Keratinocyte (primary cell): Measurements from ENCODE around the gene GCM1. TPM values are rescaled to one million over a fixed set of nuclear protein-coding genes. Genes with fewer than 3 reads are reported as not detected.
A peak's percentile ranks its signal among the peaks of the same experiment; 100 is the strongest.

Experiments
- DNase-seq: peaks from one replicate; pipeline ENCODE4 v3.0.0-alpha.2; 2011; ENCODE audit warnings: low read depth, missing footprints, low spot score
- FAIRE-seq: peaks from 2 replicates; lab custom pipeline; 2011; peaks lifted over from hg19 to GRCh38; lab: Jason Lieb, UNC
- H2AFZ ChIP-seq: 2 replicates; pipeline ENCODE4 v1.6.0; 2012; ENCODE audit warnings: low read length, control low read depth, inconsistent platforms; ENCODE audit not compliant: control insufficient read depth
- H3K27ac ChIP-seq: 2 replicates; pipeline ENCODE4 v1.5.1; 2011; ENCODE audit warnings: low read length; ENCODE audit not compliant: control insufficient read depth, insufficient read depth
- H3K27me3 ChIP-seq: 3 replicates; pipeline ENCODE4 v1.6.0; 2011; ENCODE audit warnings: low read length; ENCODE audit not compliant: control insufficient read depth, insufficient read depth; ENCODE audit errors: extremely low read depth
- H3K36me3 ChIP-seq, 2 experiments: 2 replicates in 1 of 2; 3 replicates in 1 of 2; pipeline ENCODE4 v1.5.1; 2011; ENCODE audit warnings: low read length in 2 of 2, mild to moderate bottlenecking in 1 of 2; ENCODE audit not compliant: control insufficient read depth in 2 of 2, insufficient read depth in 2 of 2; ENCODE audit errors: extremely low read depth in 1 of 2
- H3K4me1 ChIP-seq: 3 replicates; pipeline ENCODE4 v1.5.1; 2011; ENCODE audit warnings: low read length; ENCODE audit not compliant: control insufficient read depth, insufficient read depth; ENCODE audit errors: extremely low read depth
- H3K4me2 ChIP-seq: 3 replicates; pipeline ENCODE4 v1.6.0; 2011; ENCODE audit warnings: low read depth, low read length; ENCODE audit not compliant: control insufficient read depth, insufficient read depth; ENCODE audit errors: extremely low read depth
- H3K4me3 ChIP-seq, 3 experiments: fragments of 200-600 bp in 1 of 3; sonication (generic) in 1 of 3; 2 replicates in 2 of 3; 3 replicates in 1 of 3; pipeline ENCODE4 v1.5.1; 2011 to 2016; ENCODE audit warnings: low read length in 3 of 3, mild to moderate bottlenecking in 3 of 3, control low read depth in 2 of 3, inconsistent platforms in 1 of 3, low read depth in 1 of 3, mixed read lengths in 1 of 3, mixed run types in 1 of 3, moderate library complexity in 1 of 3; ENCODE audit not compliant: control insufficient read depth in 2 of 3, insufficient read depth in 2 of 3; ENCODE audit errors: extremely low read depth in 1 of 3
- H3K79me2 ChIP-seq: 2 replicates; pipeline ENCODE4 v1.6.0; 2012; ENCODE audit warnings: low read length; ENCODE audit not compliant: control insufficient read depth, insufficient read depth
- H3K9ac ChIP-seq: 3 replicates; pipeline ENCODE4 v1.6.0; 2011; ENCODE audit warnings: low read length; ENCODE audit not compliant: control insufficient read depth, insufficient read depth; ENCODE audit errors: extremely low read depth
- H3K9me1 ChIP-seq: 3 replicates; pipeline ENCODE4 v1.6.0; 2011; ENCODE audit warnings: low read length; ENCODE audit not compliant: control insufficient read depth, insufficient read depth; ENCODE audit errors: extremely low read depth
- H3K9me3 ChIP-seq: 2 replicates; pipeline ENCODE4 v1.5.1; 2012; ENCODE audit warnings: low read depth, low read length; ENCODE audit not compliant: control insufficient read depth
- H4K20me1 ChIP-seq: 3 replicates; pipeline ENCODE4 v1.6.0; 2011; ENCODE audit warnings: low read length; ENCODE audit not compliant: control insufficient read depth, insufficient read depth; ENCODE audit errors: extremely low read depth
- EZH2 ChIP-seq: IDR thresholded peaks from one replicate; pipeline ENCODE4 v1.6.1; 2012; ENCODE audit warnings: inconsistent platforms, mild to moderate bottlenecking, low read length, moderate library complexity
- dilution Hi-C: fragments of 300-500 bp; cut with MboI; formaldehyde crosslinking; loops from one replicate; pipeline ENCODE4 v1.7.0; 2020; ENCODE audit warnings: low sequenced_read_pairs; ENCODE audit not compliant: extremely low pct_ligation_motif_present
- polyA plus RNA-seq, 5 experiments: library from polyadenylated mRNA; depleted of rRNA in 3 of 5; stranded (reverse) in 3 of 5; stranded (forward) in 1 of 5; unstranded in 1 of 5; fragments of >200 nt; gene quantifications; 1 replicate in 1 of 5; 2 replicates in 3 of 5; 3 replicates in 1 of 5; pipeline versions ENCODE4 v1.2.1 to v1.2.3, GENCODE V29; 2011 to 2012; ENCODE audit warnings: missing spikeins in 2 of 5, low read depth in 1 of 5, low replicate concordance in 1 of 5
- TF ChIP-seq, protein P1 (sequence below), 3 experiments: IDR thresholded peaks in 1 of 3; conservative IDR thresholded peaks in 1 of 3; optimal IDR thresholded peaks in 1 of 3; 2 replicates in 2 of 3; 3 replicates in 1 of 3; pipeline versions ENCODE3 to v1.5.1; 2011; ENCODE audit warnings: low read length in 3 of 3, mild to moderate bottlenecking in 3 of 3, moderate library complexity in 2 of 3, control low read depth in 1 of 3, inconsistent platforms in 1 of 3; ENCODE audit not compliant: insufficient read depth in 2 of 3; ENCODE audit errors: extremely low read depth in 1 of 3

Gene GCM1
- polyA plus RNA-seq, 1 donor (not counting 4 experiments of a cell fraction or from before 2014, with no cell fraction given): not detected

DNA sequence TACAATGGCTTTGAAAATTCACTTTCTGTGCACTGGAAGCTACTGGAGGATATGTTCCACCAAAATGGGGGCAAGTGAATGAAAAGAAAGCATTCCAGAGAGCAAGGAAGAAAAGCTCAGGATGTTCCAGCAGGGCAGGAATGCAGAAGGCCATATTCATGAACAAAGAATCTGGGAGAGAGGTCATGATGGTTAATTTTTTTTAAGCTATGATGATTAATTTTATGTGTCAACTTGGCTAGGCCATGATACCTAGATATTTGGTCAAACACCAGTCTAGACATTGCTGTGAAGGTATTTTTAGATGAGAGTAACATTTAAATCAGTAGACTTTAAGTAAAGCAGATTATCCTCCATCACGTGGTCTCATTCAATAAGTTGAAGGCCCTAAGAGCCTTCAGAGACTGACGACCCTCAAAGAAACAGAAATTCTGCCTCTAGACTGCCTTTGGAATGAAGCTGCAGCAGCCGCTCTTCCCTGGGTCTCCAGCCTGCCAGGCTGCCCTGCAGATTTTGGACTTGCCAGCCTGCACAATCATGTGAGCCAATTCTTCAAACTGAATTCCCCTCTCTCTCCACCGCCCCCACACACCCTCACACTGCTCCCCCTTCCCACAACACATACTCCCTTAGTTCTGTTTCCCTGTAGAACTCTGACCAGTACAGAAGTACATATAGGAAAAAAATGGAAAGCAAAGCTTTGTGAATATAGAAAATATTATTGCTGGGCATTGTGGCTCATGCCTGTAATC, 20.1 kb upstream of the GCM1 start:
- no peaks in the 10 kb centered on the region for H3K27me3 ChIP-seq
- peak overlapping the region; percentile 63 for H2AFZ ChIP-seq
- H3K9me3 ChIP-seq: no peaks in the 10 kb centered on the region
- no peaks in the 10 kb centered on the region for H4K20me1 ChIP-seq
- FAIRE-seq: no peak
- peaks cover 11% of the 10 kb centered on the region for H3K4me1 ChIP-seq
- no peaks in the 10 kb centered on the region for H3K79me2 ChIP-seq
- no peak for TF ChIP-seq EZH2
- TF ChIP-seq, protein P1, sequence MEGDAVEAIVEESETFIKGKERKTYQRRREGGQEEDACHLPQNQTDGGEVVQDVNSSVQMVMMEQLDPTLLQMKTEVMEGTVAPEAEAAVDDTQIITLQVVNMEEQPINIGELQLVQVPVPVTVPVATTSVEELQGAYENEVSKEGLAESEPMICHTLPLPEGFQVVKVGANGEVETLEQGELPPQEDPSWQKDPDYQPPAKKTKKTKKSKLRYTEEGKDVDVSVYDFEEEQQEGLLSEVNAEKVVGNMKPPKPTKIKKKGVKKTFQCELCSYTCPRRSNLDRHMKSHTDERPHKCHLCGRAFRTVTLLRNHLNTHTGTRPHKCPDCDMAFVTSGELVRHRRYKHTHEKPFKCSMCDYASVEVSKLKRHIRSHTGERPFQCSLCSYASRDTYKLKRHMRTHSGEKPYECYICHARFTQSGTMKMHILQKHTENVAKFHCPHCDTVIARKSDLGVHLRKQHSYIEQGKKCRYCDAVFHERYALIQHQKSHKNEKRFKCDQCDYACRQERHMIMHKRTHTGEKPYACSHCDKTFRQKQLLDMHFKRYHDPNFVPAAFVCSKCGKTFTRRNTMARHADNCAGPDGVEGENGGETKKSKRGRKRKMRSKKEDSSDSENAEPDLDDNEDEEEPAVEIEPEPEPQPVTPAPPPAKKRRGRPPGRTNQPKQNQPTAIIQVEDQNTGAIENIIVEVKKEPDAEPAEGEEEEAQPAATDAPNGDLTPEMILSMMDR (optimal IDR thresholded peaks at IDR 0.05 in 1 of 3, IDR thresholded peaks at IDR 0.05 in 1 of 3, conservative IDR thresholded peaks at IDR 0.05 in 1 of 3; ENCODE audit: extremely low read depth in 1 of 3, insufficient read depth in 2 of 3, low read length in 3 of 3): no peak
- H3K4me2 ChIP-seq: peak overlapping the region; percentile 51
- no peak for DNase-seq
- no peaks in the 10 kb centered on the region for H3K9me1 ChIP-seq
- no peak overlapping the region for H3K27ac ChIP-seq
- no peak overlapping the region for H3K9ac ChIP-seq
- dilution Hi-C loops: no loop called here
- H3K36me3 ChIP-seq: no peaks in the 10 kb centered on the region
- H3K4me3 ChIP-seq: no peak overlapping the region

DNA sequence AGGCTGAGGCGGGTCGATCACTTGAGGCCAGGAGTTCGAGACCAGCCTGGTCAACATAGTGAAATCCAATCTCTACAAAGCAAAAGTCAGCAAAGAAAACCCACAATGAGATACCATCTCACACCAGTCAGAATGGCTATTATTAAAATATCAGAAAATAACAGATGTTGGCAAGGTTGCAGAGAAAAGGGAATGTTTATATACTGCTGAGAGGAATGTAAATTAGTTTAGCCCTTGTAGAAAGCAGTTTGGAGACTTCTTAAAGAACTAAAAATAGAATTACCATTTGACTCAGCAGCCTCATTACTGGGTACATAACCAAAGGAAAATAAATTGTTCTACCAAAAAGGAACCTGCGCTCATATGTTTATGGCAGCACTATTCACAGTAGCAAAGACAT, 16.7 kb upstream of the GCM1 start:
- DNase-seq (no peak), FAIRE-seq (no peak)
- H4K20me1 ChIP-seq: no peaks in the 10 kb centered on the region
- no peaks in the 10 kb centered on the region for H3K36me3 ChIP-seq
- no peak for TF ChIP-seq EZH2
- TF ChIP-seq, protein P1 (optimal IDR thresholded peaks at IDR 0.05 in 1 of 3, IDR thresholded peaks at IDR 0.05 in 1 of 3, conservative IDR thresholded peaks at IDR 0.05 in 1 of 3; ENCODE audit: extremely low read depth in 1 of 3, insufficient read depth in 2 of 3, low read length in 3 of 3): no peak
- no peaks in the 10 kb centered on the region for H3K79me2 ChIP-seq
- no peak overlapping the region for H3K4me3 ChIP-seq
- H3K4me1 ChIP-seq: peaks cover 11% of the 10 kb centered on the region
- H3K9me1 ChIP-seq: no peaks in the 10 kb centered on the region
- no peaks in the 10 kb centered on the region for H3K9me3 ChIP-seq
- dilution Hi-C loops: no loop called here
- no peak overlapping the region for H3K4me2 ChIP-seq
- H3K9ac ChIP-seq: no peak overlapping the region
- no peak overlapping the region for H3K27ac ChIP-seq
- H3K27me3 ChIP-seq: no peaks in the 10 kb centered on the region
- no peak overlapping the region for H2AFZ ChIP-seq
